ENCODE measurements around the gene RAET1G.

The RAET1G gene

DNA sequence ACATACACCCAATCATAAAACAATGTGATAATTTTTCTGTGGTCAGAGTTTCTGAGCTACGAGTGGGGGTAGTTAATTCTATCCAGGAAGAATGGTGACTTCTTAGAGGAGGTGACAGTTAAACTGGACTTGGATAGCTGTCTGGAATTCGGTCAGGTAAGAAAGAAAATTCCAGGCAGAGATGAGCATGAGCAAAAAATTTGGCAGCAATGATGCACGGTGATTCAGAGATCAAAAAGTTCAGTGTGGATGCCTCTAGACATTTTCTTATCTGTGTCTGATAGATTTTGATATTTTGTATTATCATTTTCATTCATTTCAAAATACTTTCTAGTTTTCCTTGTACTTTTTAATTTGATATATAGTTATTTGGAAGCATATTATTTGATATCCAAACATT is 37.0 kb downstream of the RAET1G start:
- H4K8ac ChIP-seq (ENCODE audit: low read depth, low read length): no peak overlapping the region

DNA sequence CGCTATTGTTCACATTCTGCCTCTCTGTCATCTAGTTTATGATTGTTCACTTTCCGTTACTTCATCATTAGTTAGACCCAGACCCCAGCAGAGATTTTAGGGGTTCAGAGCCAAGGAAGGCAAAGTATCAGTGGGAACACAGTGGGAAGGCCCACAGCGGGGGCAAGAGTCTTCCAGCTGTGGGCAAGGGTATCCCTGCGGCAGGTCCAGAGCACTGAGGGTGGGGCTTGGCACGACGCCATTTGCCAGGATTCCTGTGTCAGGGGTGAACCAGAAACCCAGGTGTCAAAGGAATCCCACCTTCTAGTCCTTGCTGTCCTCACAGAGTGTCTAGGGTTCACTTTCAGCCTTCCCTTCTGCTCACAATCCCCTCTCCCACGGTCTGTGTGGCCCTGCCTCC is 38.3 kb downstream of the RAET1G start:
- H2AK5ac ChIP-seq (ENCODE audit: low read depth, low read length): no peak overlapping the region
- H3K4ac ChIP-seq (ENCODE audit: low read length): no peak overlapping the region
- no peak overlapping the region for H2BK120ac ChIP-seq (ENCODE audit: low read depth, low read length)
- no peak overlapping the region for H3K4me3 ChIP-seq (ENCODE audit: low read length in 2 of 2)
- H2AFZ ChIP-seq (ENCODE audit: low read length): no peak overlapping the region
- no peak for DNase-seq (ENCODE audit: low spot score)
- H3K79me1 ChIP-seq (ENCODE audit: low read depth, low read length): no peaks in the 10 kb centered on the region
- H3K9ac ChIP-seq (ENCODE audit: low read depth, low read length, poor library complexity): no peak overlapping the region
- H2BK12ac ChIP-seq (ENCODE audit: low read length): no peak overlapping the region
- H3K4me2 ChIP-seq (ENCODE audit: insufficient read depth, low read length, poor library complexity, severe bottlenecking): no peak overlapping the region
- no peak overlapping the region for H2BK5ac ChIP-seq (ENCODE audit: low read length)
- no CpG with 5 or more reads among the region's 7 CpGs for WGBS, 2 donors (ENCODE audit: extremely low coverage in 2 of 2, insufficient read length in 2 of 2, insufficient replicate concordance in 1 of 2)
- peaks cover 0 to 2% of the 10 kb centered on the region in 2 donors for H3K9me3 ChIP-seq (replicated peaks in 1 of 2; ENCODE audit: control insufficient read depth in 2 of 2, insufficient read depth in 1 of 2, low read depth in 1 of 2, low read length in 2 of 2)
- no peak overlapping the region for H4K91ac ChIP-seq (ENCODE audit: low read depth, low read length, poor library complexity)
- peaks cover 0 to 9% (median 0%) of the 10 kb centered on the region in 3 experiments for H3K27me3 ChIP-seq (ENCODE audit: control insufficient read depth in 3 of 3, insufficient read depth in 3 of 3, low read depth in 1 of 3, low read length in 3 of 3)
- no peak overlapping the region for H3K14ac ChIP-seq (ENCODE audit: low read length)
- H2BK15ac ChIP-seq (ENCODE audit: low read length): no peak overlapping the region
- no peak overlapping the region for H3K23ac ChIP-seq (ENCODE audit: low read depth, low read length, poor library complexity)
- H4K8ac ChIP-seq (ENCODE audit: low read depth, low read length): no peak overlapping the region
- H3K18ac ChIP-seq (ENCODE audit: low read length): no peak overlapping the region
- no peaks in the 10 kb centered on the region for H3K4me1 ChIP-seq (ENCODE audit: control insufficient read depth in 2 of 2, insufficient read depth in 1 of 2, low read depth in 1 of 2, low read length in 2 of 2)
- no peaks in the 10 kb centered on the region for H3K36me3 ChIP-seq (replicated peaks in 1 of 2; ENCODE audit: control insufficient read depth in 2 of 2, insufficient read depth in 2 of 2, low read length in 2 of 2)
- H3K27ac ChIP-seq (replicated peaks; ENCODE audit: low read length): no peak overlapping the region

More for the DNA sequence above, 37.0 kb downstream of the RAET1G start:
- no peaks in the 10 kb centered on the region for H3K4me1 ChIP-seq (ENCODE audit: control insufficient read depth in 2 of 2, insufficient read depth in 1 of 2, low read depth in 1 of 2, low read length in 2 of 2)
- no peak overlapping the region for H4K91ac ChIP-seq (ENCODE audit: low read depth, low read length, poor library complexity)
- H2BK12ac ChIP-seq (ENCODE audit: low read length): no peak overlapping the region
- no peak overlapping the region for H3K27ac ChIP-seq (replicated peaks; ENCODE audit: low read length)
- no peak overlapping the region for H3K4me3 ChIP-seq (ENCODE audit: low read length in 2 of 2)
- no peak overlapping the region for H3K18ac ChIP-seq (ENCODE audit: low read length)
- H2AK5ac ChIP-seq (ENCODE audit: low read depth, low read length): no peak overlapping the region
- no peak overlapping the region for H3K4ac ChIP-seq (ENCODE audit: low read length)
- no peak overlapping the region for H2BK120ac ChIP-seq (ENCODE audit: low read depth, low read length)
- no peaks in the 10 kb centered on the region for H3K36me3 ChIP-seq (replicated peaks in 1 of 2; ENCODE audit: control insufficient read depth in 2 of 2, insufficient read depth in 2 of 2, low read length in 2 of 2)
- no peak overlapping the region for H3K14ac ChIP-seq (ENCODE audit: low read length)
- no peak overlapping the region for H3K9ac ChIP-seq (ENCODE audit: low read depth, low read length, poor library complexity)
- peaks cover 0 to 2% of the 10 kb centered on the region in 2 donors for H3K9me3 ChIP-seq (replicated peaks in 1 of 2; ENCODE audit: control insufficient read depth in 2 of 2, insufficient read depth in 1 of 2, low read depth in 1 of 2, low read length in 2 of 2)
- no peak overlapping the region for H2BK5ac ChIP-seq (ENCODE audit: low read length)
- no peak for DNase-seq (ENCODE audit: low spot score)
- WGBS, 2 donors (ENCODE audit: extremely low coverage in 2 of 2, insufficient read length in 2 of 2, insufficient replicate concordance in 1 of 2): no CpG with 5 or more reads among the region's 3 CpGs
- no peak overlapping the region for H3K23ac ChIP-seq (ENCODE audit: low read depth, low read length, poor library complexity)
- no peak overlapping the region for H2AFZ ChIP-seq (ENCODE audit: low read length)
- no peak overlapping the region for H3K4me2 ChIP-seq (ENCODE audit: insufficient read depth, low read length, poor library complexity, severe bottlenecking)
- no peak overlapping the region for H2BK15ac ChIP-seq (ENCODE audit: low read length)
- H3K79me1 ChIP-seq (ENCODE audit: low read depth, low read length): no peaks in the 10 kb centered on the region
- peaks cover 0 to 5% (median 0%) of the 10 kb centered on the region in 3 experiments for H3K27me3 ChIP-seq (ENCODE audit: control insufficient read depth in 3 of 3, insufficient read depth in 3 of 3, low read depth in 1 of 3, low read length in 3 of 3)

DNA sequence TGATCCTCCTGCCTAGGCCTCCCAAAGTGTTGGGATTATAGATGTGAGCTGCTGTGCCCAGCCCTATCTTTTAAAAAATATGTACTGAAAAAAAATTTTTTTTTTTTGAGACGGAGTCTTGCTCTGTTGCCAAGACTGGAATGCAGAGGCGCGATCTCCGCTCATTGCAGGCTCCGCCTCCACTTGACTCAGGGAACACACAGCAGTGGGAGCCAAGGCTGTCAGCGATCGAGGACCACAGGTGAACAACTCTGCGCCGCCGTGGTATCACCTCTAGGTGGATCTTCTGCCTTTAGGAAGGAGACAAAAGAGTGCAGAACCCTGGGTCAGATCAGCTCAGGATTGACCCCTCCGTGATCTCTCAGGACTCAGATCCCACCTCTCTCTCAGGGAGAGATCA is 38.7 kb downstream of the RAET1G start:
- WGBS, 2 donors (ENCODE audit: extremely low coverage in 2 of 2, insufficient read length in 2 of 2, insufficient replicate concordance in 1 of 2): no CpG with 5 or more reads among the region's 11 CpGs
- DNase-seq (ENCODE audit: low spot score): no peak
- H2BK120ac ChIP-seq (ENCODE audit: low read depth, low read length): no peak overlapping the region
- H2BK5ac ChIP-seq (ENCODE audit: low read length): no peak overlapping the region
- H3K4me2 ChIP-seq (ENCODE audit: insufficient read depth, low read length, poor library complexity, severe bottlenecking): no peak overlapping the region
- no peak overlapping the region for H3K9ac ChIP-seq (ENCODE audit: low read depth, low read length, poor library complexity)
- H3K14ac ChIP-seq (ENCODE audit: low read length): no peak overlapping the region
- no peak overlapping the region for H3K4ac ChIP-seq (ENCODE audit: low read length)
- H3K23ac ChIP-seq (ENCODE audit: low read depth, low read length, poor library complexity): no peak overlapping the region
- no peaks in the 10 kb centered on the region for H3K79me1 ChIP-seq (ENCODE audit: low read depth, low read length)
- no peaks in the 10 kb centered on the region for H3K4me1 ChIP-seq (ENCODE audit: control insufficient read depth in 2 of 2, insufficient read depth in 1 of 2, low read depth in 1 of 2, low read length in 2 of 2)
- H4K8ac ChIP-seq (ENCODE audit: low read depth, low read length): no peak overlapping the region
- peaks cover 0 to 2% of the 10 kb centered on the region in 2 donors for H3K9me3 ChIP-seq (replicated peaks in 1 of 2; ENCODE audit: control insufficient read depth in 2 of 2, insufficient read depth in 1 of 2, low read depth in 1 of 2, low read length in 2 of 2)
- H3K27ac ChIP-seq (replicated peaks; ENCODE audit: low read length): no peak overlapping the region
- no peak overlapping the region for H2AFZ ChIP-seq (ENCODE audit: low read length)
- no peaks in the 10 kb centered on the region for H3K36me3 ChIP-seq (replicated peaks in 1 of 2; ENCODE audit: control insufficient read depth in 2 of 2, insufficient read depth in 2 of 2, low read length in 2 of 2)
- no peak overlapping the region for H3K18ac ChIP-seq (ENCODE audit: low read length)
- H3K4me3 ChIP-seq (ENCODE audit: low read length in 2 of 2): no peak overlapping the region
- no peak overlapping the region for H2BK15ac ChIP-seq (ENCODE audit: low read length)
- H2BK12ac ChIP-seq (ENCODE audit: low read length): no peak overlapping the region
- peaks cover 0 to 9% (median 0%) of the 10 kb centered on the region in 3 experiments for H3K27me3 ChIP-seq (ENCODE audit: control insufficient read depth in 3 of 3, insufficient read depth in 3 of 3, low read depth in 1 of 3, low read length in 3 of 3)
- H2AK5ac ChIP-seq (ENCODE audit: low read depth, low read length): no peak overlapping the region
- no peak overlapping the region for H4K91ac ChIP-seq (ENCODE audit: low read depth, low read length, poor library complexity)

DNA sequence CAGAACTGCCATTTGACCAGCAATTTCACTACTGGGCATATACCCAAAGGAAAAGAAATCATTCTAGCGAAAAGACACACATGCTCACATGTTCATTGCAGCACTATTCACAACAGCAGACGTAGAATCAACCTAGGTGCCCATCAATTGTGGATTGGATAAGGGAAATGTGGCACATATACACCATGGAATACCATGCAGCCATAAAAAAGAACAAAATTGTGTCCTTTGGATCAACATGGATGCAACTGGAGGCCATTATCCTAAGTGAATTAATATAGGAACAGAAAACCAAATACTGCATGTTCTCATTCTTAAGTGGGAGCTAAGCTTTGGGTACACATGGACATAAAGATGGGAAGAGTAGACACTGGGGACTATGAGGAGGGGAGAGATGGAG is 41.1 kb downstream of the RAET1G start:
- Histone ChIP-seq H3K9ac (ENCODE audit: low read depth, low read length, poor library complexity) (no peak overlapping the region), H3K23ac (ENCODE audit: low read depth, low read length, poor library complexity) (no peak overlapping the region), H2BK15ac (ENCODE audit: low read length) (no peak overlapping the region), H3K9me3 (replicated peaks in 1 of 2; ENCODE audit: control insufficient read depth in 2 of 2, insufficient read depth in 1 of 2, low read depth in 1 of 2, low read length in 2 of 2) (peaks cover 0 to 2% of the 10 kb centered on the region in 2 donors), H3K79me1 (ENCODE audit: low read depth, low read length) (no peaks in the 10 kb centered on the region), H3K4me2 (ENCODE audit: insufficient read depth, low read length, poor library complexity, severe bottlenecking) (no peak overlapping the region), H2AFZ (ENCODE audit: low read length) (no peak overlapping the region), H4K8ac (ENCODE audit: low read depth, low read length) (no peak overlapping the region), H3K18ac (ENCODE audit: low read length) (no peak overlapping the region), H3K36me3 (replicated peaks in 1 of 2; ENCODE audit: control insufficient read depth in 2 of 2, insufficient read depth in 2 of 2, low read length in 2 of 2) (no peaks in the 10 kb centered on the region), H2BK5ac (ENCODE audit: low read length) (no peak overlapping the region), H4K91ac (ENCODE audit: low read depth, low read length, poor library complexity) (no peak overlapping the region), H3K14ac (ENCODE audit: low read length) (no peak overlapping the region), H3K4ac (ENCODE audit: low read length) (no peak overlapping the region), H3K27me3 (ENCODE audit: control insufficient read depth in 3 of 3, insufficient read depth in 3 of 3, low read depth in 1 of 3, low read length in 3 of 3) (peaks cover 0 to 9% (median 0%) of the 10 kb centered on the region in 3 experiments), H3K4me1 (ENCODE audit: control insufficient read depth in 2 of 2, insufficient read depth in 1 of 2, low read depth in 1 of 2, low read length in 2 of 2) (no peaks in the 10 kb centered on the region), H2BK12ac (ENCODE audit: low read length) (no peak overlapping the region), H3K27ac (replicated peaks; ENCODE audit: low read length) (no peak overlapping the region), H2AK5ac (ENCODE audit: low read depth, low read length) (no peak overlapping the region), H2BK120ac (ENCODE audit: low read depth, low read length) (no peak overlapping the region), H3K4me3 (ENCODE audit: low read length in 2 of 2) (no peak overlapping the region)
- WGBS, 2 donors (ENCODE audit: extremely low coverage in 2 of 2, insufficient read length in 2 of 2, insufficient replicate concordance in 1 of 2): no CpG with 5 or more reads among the region's 2 CpGs
- no peak for DNase-seq (ENCODE audit: low spot score)
